CD4-positive, alpha-beta T cell treated with Interleukin-10 for 1 hour (primary cell): ENCODE data around the gene SLC39A7.

Experiments used
- DNase-seq: peaks from one replicate; pipeline ENCODE4 v3.0.0-alpha.2; 2020

Gene SLC39A7

GRCh38 chr6:33200219-33201146, at the start of gene SLC39A7, which contains the start of gene RXRB:
SLC39A7 (plus strand) TSS chr6:33200867; CDS start chr6:33201246, 379 bp downstream.
RXRB (minus strand) TSS chr6:33200665; CDS start chr6:33200476, 189 bp downstream.
- DNase-seq: peak; percentile 99

- no peak for DNase-seq
Observed at GRCh38 chr6:33151050-33151449, 49.6 kb upstream of the SLC39A7 start.

- DNase-seq: no peak
Observed at GRCh38 chr6:33154349-33154748, 46.3 kb upstream of the SLC39A7 start.

- DNase-seq: no peak
Observed at GRCh38 chr6:33156561-33156960, 44.1 kb upstream of the SLC39A7 start.

GRCh38 chr6:33156964-33157363, 43.7 kb upstream of the SLC39A7 start:
- no peak for DNase-seq

- no peak for DNase-seq
Observed at GRCh38 chr6:33160096-33160495, 40.6 kb upstream of the SLC39A7 start.

- DNase-seq: no peak
Observed at GRCh38 chr6:33160728-33161344, 39.8 kb upstream of the SLC39A7 start.

GRCh38 chr6:33161354-33162331, 39.0 kb upstream of the SLC39A7 start:
- DNase-seq: peak; percentile 86

- DNase-seq: no peak
Observed at GRCh38 chr6:33163540-33163939, 37.1 kb upstream of the SLC39A7 start.

- DNase-seq: no peak
Observed at GRCh38 chr6:33164176-33164575, 36.5 kb upstream of the SLC39A7 start.

- no peak for DNase-seq
Observed at GRCh38 chr6:33164665-33165373, 35.8 kb upstream of the SLC39A7 start.

GRCh38 chr6:33165581-33166258, 34.9 kb upstream of the SLC39A7 start:
- DNase-seq: no peak

- no peak for DNase-seq
Observed at GRCh38 chr6:33166363-33166762, 34.3 kb upstream of the SLC39A7 start.

- DNase-seq: no peak
Observed at GRCh38 chr6:33166811-33167210, 33.9 kb upstream of the SLC39A7 start.

- no peak for DNase-seq
Observed at GRCh38 chr6:33167374-33168283, 33.0 kb upstream of the SLC39A7 start.

GRCh38 chr6:33168284-33168601, 32.4 kb upstream of the SLC39A7 start:
- DNase-seq: no peak

- DNase-seq: no peak
Observed at GRCh38 chr6:33168639-33169038, 32.0 kb upstream of the SLC39A7 start.

- no peak for DNase-seq
Observed at GRCh38 chr6:33169291-33170175, 31.1 kb upstream of the SLC39A7 start.

GRCh38 chr6:33170176-33171015, 30.3 kb upstream of the SLC39A7 start:
- no peak for DNase-seq
